Skin of body (tissue), 2 donors: ENCODE results near the gene SEMA5A. TPM values are rescaled to one million over a fixed set of nuclear protein-coding genes. Genes with fewer than 3 reads are reported as not detected.

ENCODE experiments used
- DNase-seq: peaks from one replicate; lab custom pipeline; 2025; lab: John Stamatoyannopoulos, UW
- total RNA-seq: library from RNA; depleted of rRNA; stranded (reverse); fragments of >200 nt; gene quantifications from one replicate; pipeline ENCODE4 v1.2.3, GENCODE V29; 2014

SEMA5A gene
- total RNA-seq, 1 donor from 2014 or later: 31.5 TPM

DNA sequence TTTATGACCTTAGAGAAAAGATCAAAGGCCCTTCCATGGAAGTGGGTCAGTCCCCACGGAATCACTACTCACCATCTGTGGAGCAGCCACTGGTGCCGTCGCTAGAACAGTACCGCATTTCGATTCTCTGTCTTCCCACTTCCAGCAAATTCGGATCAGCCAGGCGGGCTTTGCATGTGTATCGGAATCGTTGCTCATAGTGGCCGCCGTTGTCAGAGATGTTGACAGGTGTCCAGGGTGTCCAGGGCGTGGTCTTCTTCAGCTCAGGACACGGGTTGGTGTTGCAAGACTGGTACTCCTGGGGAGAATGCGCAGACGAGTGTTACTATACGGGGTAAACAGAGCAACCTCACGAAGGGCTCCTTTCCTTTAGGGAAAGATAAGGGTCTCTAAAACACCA, 479.5 kb downstream of the SEMA5A start:
- no peak for DNase-seq

DNA sequence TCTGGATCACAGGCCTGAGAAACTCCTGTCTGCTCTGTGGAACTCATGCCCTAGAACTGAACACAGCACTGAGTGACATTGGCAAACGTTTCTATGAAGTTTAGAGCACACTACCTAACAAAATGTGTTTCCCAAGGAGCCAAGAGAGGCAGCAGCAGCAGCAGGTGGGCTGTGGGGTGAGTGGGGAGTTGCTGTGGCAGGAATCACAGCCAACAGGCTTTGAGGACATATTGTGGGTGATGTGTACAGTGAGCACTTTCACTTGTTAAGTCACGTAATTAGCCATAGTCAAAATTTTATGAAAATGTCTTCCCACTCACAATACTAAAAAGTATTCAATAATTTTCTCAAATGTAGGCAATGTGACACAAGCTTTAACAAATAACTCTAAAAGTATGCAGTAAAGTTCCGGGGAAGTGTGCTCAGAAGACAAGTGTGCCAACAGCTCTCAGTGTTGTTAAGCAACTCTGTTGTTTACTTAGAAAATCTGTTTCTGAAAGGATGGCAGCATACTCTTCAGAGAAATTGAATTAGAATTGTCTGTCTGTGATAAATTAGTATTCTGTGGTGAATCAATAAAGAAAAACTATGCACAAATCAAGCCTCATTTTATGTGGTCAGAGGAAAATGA, 482.1 kb downstream of the SEMA5A start:
- DNase-seq: no peak

DNA sequence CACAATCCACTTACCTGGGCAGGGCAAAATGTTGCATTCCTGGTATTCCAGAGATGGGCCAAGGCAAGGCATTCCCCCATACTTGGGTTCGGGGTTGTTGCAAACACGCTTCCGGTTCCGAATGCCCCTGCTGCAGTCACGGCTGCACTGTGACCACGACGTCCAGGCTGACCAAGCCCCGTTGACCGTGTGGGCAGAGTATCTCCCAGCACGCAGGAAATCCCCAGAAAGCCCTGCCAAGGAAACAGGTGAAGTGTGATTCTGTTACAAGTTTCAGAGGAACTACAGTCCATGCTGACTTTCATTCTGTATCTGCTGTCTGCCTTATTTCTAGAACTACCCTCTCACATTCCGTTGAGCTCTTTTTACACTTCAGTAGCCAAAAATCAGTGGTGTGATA, 483.0 kb downstream of the SEMA5A start:
- DNase-seq: no peak

DNA sequence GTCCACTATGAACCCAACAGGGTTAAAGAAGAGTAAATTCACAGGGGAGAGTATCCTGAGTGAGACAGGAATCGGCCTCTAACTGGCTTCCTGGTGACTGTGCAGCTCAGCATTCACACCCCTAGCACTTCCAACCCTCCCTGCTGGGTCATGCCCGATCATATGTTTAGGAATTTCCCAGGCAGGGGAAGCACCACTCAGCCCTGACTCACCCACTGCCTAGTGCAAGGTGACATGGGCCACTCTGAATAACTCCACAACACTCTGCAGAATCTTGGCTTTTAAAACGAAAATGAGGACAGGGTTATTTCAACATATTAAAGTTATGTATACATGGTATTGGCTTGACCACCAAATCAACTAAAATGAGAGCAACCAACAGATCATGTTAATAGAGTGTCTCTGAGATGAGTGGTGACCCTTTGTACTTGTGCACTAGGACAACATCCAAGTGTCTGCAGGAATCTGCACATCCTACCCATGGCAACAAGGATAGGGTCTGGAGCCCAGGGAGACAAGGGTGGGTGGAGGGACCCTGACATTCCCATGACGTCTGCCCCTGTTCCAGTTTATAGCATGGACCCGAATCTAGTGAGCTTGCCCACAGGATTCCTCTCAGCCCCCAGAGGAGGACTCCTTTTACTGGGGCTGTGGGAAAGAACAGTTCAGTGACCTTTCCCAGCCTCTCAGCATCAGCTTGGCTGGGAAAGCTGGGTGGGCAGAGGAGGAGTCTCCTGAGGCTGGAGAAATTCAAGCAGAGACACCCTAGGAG, 485.8 kb downstream of the SEMA5A start:
- DNase-seq: peak; percentile 69

DNA sequence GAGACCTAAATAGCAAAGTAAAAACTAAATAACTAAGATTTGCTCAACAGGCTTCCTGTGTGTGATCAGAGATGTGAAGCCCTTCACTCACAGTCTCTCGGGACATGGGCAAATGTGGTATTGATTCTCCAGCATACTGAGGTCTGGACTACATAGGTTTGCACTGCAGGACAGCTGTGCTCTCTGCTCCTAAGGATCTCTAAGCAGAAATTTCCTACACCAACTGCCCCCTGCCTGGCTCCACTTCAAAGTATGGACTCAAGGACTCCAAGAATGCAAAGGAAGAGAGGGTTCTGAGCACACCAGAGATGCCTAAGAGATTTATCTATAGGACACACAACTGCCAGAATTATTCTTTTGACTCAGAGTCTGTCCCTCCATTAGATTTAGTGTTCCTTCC, 487.2 kb downstream of the SEMA5A start:
- no peak for DNase-seq

DNA sequence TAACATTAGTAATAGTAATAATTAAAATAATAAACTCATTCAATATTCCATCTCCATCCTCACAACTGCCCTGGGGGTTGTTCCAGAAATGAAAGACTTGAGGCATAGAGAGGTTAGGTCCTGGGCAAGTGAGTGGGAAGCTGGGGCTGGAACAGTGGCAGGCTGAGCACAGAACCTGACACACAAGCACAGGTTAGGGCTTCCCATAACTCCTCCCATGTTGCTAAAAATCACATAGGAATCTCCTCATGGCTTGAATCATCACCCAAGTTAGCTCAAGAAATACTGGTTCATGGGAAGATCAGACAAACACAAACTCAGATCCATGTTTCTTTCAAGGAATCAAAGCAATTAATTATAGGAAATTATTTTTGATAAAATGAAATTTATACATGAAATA, 487.7 kb downstream of the SEMA5A start:
- no peak for DNase-seq

DNA sequence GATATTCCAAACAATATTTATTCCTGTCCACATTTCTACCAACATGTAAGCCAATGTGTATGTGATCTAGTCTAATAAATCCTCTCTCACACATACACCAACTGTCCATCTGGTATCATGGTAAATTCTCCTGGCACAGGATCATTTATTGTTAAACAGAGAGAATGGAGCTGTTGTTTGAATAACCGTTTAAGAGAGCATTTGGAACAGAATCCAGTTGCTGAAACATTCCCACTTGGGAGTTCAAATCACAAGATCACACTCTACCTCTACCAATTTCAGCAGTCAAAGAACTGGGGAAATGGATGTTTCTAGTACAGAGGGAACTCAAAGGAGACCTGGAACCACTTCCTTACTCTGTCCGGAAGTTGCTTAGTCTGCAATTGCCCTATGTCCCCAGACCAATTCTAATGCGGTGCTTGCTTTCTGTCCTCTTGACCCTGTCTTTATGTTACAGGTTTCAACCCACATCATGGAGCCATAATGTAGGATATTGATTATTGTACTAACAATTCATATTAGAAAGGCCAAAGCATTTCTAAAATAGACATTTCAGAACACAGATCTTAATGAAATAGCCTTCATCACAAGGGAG, 488.4 kb downstream of the SEMA5A start:
- DNase-seq: no peak

DNA sequence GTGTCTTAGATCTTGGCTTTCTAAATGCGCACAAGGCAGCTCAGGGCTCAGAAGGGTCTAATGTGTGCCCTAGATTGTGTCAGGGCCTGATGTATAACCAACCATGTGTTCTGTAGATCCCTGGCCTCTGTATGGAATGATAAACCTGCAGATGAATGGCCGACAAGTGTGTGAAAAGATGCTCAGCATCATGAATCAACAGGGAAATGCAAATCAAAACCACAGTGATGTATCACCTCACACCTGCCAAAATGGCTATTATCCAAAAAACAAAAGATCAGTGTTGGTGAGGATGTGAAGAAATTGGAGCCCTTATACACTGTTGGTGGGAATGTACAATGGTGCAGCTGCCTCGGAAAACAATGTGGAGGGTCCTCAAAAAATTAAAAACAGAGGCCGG, 489.8 kb downstream of the SEMA5A start:
- no peak for DNase-seq

DNA sequence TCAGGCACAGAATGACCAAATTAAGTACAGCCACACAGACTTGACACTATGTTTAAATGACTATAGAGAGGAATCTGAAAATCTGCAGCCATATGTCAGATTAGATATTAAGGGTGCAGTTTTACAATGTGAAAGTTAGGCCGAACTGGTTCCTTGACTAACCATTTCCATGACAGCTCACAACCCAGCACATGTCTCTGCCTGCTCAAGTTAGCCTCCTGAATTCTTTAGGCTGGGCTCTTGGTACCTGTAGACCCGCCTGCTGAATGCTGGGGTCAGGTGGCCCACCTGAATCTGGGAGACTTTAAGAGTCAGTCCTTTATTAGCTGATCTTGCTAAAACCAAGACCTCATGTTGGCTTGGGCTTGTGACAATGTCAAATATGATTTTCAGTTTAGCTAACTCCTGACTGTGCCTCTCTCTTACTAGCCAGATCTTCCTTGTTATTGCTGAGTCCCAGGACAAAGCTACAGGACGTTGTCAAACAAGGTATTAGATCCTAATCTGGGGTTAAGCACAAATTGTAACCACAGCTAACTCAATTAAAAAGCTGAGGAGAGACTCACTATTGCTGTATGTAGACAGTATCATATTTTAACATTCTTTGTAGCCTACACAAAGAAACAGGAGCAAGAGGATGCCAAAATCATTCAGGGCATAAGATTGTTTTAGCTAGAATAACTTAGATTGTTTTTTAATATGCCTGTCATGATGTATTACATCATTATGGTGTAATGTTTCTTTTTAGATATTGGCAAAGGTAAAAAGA, 490.9 kb downstream of the SEMA5A start:
- DNase-seq: no peak

DNA sequence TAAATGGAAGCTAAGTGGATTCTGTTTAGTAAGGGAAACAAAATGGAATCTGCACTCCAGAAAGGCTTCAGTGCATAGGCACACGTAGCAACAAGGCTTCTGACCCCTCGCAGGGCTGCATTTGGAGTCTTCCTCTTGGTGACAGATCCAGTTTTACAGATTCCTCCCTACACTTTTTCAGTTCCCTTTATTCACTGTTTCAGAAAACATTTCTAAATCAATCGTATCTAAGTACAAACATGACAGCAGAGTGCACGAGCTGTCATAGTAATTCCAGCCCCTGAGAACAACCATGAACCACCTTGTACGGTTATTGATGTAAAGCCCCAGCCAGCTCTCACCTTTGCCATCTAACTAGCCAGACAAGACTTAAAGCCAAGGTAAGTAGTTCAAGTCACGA, 491.6 kb downstream of the SEMA5A start:
- no peak for DNase-seq

DNA sequence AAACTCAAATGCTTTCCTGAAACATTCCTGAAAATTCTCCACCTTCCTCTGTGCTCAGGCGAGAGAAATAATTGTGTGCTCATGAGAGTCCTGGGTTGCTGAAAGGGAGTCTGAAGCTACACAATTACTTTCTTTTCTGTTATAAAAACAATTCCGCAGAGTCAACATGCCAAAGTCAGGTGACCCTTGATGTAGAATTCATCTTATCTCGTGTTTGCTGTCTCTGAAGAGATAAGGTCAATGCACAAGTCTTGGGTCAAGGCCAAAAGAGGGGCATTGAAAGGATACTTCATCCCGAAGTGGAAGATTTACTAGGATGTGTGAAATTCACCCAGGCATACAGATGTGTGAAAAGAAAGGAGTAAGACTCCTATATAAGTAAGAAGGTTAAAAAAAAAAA, 493.5 kb downstream of the SEMA5A start:
- no peak for DNase-seq

DNA sequence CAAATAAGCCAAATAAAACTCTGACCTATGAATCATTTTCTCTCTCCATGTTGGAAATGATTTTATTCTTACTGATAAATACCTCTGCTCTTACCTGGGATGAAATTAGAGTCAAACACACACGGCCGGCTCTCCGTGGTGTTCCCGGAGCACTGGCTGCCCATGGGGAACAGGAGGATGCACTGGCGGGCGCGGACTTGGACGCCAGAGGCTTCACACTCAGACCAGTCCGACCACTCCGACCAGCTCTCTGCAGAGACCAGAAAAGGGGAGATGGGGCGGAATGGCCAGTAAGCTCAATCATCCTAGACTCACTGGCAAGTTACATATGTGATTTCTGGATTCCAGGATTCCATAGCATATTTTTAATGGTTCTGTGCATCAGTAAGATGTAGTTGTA, 494.1 kb downstream of the SEMA5A start:
- no peak for DNase-seq

DNA sequence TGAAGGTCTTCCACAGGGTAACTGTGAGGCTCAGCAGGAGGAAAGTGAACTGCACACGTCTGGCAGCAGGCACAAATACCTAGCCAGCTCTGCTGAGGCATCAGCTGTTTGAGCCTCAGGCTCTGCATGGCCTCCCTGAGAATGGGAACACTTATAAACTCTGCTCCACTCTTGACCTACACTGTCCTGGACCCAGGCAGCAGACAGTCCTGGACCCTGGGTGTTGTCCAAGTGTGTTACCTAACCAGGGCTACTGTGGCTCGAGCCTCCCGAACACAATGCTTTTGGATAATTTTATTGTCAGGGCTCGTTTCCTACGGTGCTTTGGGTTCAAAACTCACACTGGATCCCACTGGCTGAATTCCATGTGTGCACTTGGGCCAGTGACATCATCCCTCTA, 497.9 kb downstream of the SEMA5A start:
- no peak for DNase-seq

DNA sequence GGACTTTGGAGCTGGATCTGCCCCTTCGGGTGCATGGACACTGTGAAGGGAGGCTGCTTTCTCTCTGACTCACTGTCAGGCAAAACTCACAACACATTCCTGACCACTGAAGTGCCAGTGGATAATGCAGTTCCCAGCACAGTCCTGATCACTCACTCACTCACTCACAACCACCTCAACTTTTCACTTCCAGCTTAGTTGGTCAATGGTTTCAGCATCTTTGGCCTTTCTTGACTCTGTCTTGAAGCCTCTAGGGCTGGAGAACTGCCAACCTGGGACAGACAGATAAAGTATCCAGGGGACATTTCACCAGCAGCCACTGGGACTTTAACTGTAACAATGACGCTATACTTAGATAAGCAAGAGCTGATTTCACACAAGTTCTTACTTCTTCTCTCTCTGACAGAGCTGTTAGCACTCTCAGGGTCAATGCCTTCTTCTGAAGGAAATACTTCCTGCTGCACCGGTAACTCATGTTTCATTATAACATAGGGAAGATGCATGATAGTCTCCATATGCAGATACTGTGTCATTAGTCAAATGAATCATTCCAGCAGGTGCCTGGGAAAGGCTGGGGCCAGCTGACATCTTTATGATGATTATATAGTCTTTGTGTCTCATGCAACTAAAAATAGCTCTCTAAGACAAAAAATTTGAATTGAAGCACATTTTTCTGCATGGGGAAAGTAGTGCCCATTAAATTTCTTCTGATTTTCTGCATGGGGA, 499.0 kb downstream of the SEMA5A start:
- no peak for DNase-seq

DNA sequence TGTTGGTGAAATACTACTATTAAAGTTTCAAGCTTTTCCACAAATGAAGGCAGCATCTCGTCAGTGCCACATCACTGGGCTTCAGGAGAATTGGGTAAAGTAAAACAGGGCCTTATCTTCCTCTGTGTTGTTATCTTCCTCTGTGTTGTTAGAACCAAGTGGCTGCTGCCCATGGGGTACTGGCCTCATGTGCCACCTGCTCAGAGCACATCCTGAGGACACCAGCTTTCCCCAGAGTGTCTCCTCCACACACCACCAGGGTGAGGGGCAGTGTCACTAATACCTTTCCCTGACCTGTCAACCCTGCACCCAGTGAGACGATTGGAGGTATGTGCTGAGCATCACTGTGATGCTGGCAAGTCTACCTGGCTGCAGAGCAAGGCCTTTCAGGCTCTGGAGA, 499.9 kb downstream of the SEMA5A start:
- DNase-seq: no peak

DNA sequence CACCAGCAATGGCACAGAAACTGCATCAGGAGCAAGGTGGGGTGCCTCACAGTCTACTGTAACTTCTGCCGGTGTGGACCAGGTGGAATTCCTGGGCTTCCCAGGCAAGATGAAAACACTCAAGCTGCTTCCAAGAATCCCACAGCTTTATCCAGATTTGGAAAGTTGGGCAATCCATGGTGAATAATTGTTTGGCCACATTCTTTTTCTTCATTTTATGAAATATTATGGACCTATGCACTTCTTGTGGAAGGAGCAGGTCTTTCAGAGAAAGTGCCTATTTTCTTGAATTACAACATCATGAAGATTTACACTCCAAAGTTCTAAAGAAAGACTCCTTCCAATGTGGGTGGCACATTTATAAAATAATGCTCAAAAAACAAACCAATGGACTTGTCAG, 503.6 kb downstream of the SEMA5A start:
- no peak for DNase-seq

DNA sequence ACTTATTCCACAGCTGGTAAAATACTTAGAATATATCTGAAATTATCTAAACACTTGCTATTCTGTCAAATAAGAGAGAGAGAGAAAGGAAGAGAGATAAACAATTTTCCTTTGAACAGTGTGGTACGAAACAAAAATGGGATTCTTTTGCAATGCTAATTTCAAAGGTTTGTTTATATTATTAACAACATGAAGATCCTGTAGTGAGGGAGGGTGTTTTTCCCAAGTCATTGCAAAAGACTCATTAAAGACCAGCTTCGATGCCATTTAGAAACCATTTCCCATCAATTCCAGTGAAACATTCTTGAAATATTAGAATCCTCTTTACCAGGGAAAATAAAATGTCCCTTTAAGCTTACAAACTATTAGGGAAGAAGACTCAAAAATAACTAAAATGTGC, 505.4 kb downstream of the SEMA5A start:
- DNase-seq: no peak

DNA sequence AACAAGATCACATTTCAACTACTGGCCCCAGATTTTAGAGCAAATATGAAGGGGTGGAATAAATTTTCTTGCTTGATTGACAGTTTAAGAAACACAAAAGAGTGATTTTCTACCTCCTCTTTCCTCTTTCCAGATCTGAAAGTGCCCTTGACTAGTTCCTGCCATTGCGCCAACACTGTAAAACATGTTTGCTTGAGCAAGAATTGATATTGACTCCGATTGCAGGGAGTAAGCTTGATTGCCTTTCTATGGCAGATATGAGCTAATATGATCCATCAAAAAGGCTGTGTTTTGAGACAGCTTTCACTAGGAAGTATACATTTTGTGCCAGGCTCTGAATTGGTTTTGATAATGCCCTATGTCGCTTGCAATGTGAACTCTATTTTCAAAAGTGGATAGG, 508.8 kb downstream of the SEMA5A start:
- DNase-seq: no peak

DNA sequence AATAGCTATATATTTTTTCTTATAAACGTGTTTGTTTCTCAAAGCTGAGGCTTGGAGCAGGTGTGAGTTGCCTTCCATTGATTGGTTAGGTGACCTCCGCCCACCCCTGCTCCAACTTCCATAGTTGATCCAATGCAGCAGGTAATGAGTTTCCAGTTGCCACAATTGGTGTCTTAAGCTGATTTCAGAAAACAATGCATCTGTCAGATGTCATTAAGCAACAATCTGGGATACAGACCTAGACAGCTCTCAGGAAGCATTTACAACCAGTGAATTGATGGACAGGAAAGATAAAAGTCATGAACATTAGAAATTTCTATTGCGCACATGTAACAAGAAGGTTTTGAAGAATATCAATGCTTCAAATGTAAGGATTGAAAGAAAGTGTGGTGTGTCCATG, 510.5 kb downstream of the SEMA5A start:
- no peak for DNase-seq

DNA sequence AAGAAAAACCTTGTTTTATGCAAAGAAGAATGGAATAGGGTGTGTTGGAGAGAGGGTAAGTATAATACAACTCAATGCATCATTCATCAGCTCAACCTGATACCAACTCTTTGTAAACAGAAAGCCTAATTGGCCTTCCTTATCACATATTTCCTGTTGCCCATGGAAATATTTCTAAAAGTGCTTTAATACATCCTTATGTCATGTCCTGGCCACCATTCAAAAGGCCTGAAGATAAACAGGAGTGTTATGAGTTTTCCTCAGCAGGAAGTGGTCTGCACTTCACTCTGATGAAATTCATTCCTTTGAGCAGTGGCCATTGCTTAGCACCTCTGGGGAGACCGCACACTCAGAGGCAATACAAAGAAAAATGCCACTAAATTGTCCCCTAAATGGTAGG, 511.2 kb downstream of the SEMA5A start:
- no peak for DNase-seq

DNA sequence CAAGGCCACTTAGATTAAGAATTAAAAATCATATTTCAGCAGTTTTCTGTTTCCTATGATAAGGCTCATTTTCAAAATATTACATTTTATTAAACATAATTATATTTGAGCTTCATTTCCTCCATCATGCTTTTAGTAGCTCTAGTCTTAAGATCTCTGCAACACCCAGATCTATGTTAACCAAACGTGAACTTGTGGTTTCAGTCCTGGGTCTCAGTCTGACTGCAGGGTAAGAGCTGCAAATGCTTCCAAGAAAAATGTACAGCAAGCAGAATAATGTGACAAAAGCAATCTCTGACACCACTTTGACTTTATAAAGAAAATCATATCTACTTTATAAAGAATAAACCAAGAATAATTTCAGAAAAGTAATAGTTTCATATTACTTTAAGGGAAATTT, 512.4 kb downstream of the SEMA5A start:
- DNase-seq: no peak

DNA sequence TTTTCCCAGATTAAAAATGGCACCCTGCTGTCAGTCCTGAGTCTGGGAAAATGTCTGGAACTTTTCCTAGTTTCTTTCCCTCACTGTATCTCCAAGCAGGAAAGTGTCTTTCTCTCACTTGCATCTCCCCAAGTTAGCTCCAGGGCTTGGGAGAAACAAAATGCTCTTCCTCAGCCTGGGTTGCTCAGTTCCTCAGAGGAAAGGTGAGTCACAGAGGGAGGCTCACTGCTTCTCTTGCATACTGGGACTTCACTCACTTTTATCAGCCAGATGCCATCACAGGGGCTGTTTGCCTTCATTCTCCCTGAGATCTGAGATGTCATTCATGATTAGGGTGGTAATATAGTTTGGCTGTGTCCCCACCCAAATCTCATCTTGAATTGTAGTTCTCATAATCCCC, 519.9 kb downstream of the SEMA5A start:
- no peak for DNase-seq
